Neural cell (in vitro differentiated cells): ENCODE data around the gene EPHA4. TPM values are rescaled to one million over a fixed set of nuclear protein-coding genes. Genes with fewer than 3 reads are reported as not detected.

ENCODE experiments used
- H2AFZ ChIP-seq: fragments of 200-600, 300-800 bp; sonication (generic), shearing (Covaris generic); 2 replicates; pipeline ENCODE4 v1.6.0; 2014; ENCODE audit warnings: low read depth, mild to moderate bottlenecking, antibody characterized with exemption, low read length, moderate library complexity
- H3F3A ChIP-seq: fragments of 200-600 bp; shearing (Covaris generic); 2 replicates; pipeline ENCODE4 v1.6.1; 2016; ENCODE audit warnings: mild to moderate bottlenecking, moderate library complexity, mixed read lengths, antibody characterized with exemption, low read length; ENCODE audit not compliant: insufficient read depth, poor library complexity, severe bottlenecking
- H3K27ac ChIP-seq: fragments of 200-600, 300-800 bp; sonication (generic), shearing (Covaris generic); 2 replicates; pipeline ENCODE4 v1.5.1; 2014; ENCODE audit warnings: mild to moderate bottlenecking, low read length, moderate library complexity
- H3K27me3 ChIP-seq: fragments of 300-800, 200-600 bp; sonication (generic), shearing (Covaris generic); 2 replicates; pipeline ENCODE4 v1.6.0; 2014; ENCODE audit warnings: mild to moderate bottlenecking, low read depth, low read length, moderate library complexity; ENCODE audit not compliant: insufficient read depth
- H3K36me3 ChIP-seq: fragments of 300-800, 200-600 bp; sonication (generic), shearing (Covaris generic); 2 replicates; pipeline ENCODE4 v1.5.1; 2014; ENCODE audit warnings: mild to moderate bottlenecking, antibody characterized with exemption, low read length, moderate library complexity; ENCODE audit not compliant: insufficient read depth
- H3K4me2 ChIP-seq: fragments of 300-800, 200-600 bp; sonication (generic), shearing (Covaris generic); 2 replicates; pipeline ENCODE4 v1.6.0; 2014; ENCODE audit warnings: mild to moderate bottlenecking, low read length
- H3K4me3 ChIP-seq: fragments of 300-800, 200-600 bp; sonication (generic), shearing (Covaris generic); 2 replicates; pipeline ENCODE4 v1.5.1; 2014; ENCODE audit warnings: mild to moderate bottlenecking, low read length, moderate library complexity
- H3K79me2 ChIP-seq: fragments of 200-600 bp; shearing (Covaris generic); replicated peaks from 2 replicates; pipeline ENCODE4 v1.6.0; 2014; ENCODE audit warnings: mild to moderate bottlenecking, low read length, moderate library complexity; ENCODE audit not compliant: insufficient read depth
- H3K9ac ChIP-seq: fragments of 300-800, 200-600 bp; sonication (generic), shearing (Covaris generic); 2 replicates; pipeline ENCODE4 v1.6.1; 2016; ENCODE audit warnings: mild to moderate bottlenecking, low read length, mixed read lengths
- H3K9me2 ChIP-seq: fragments of 200-600 bp; shearing (Covaris generic); 2 replicates; pipeline ENCODE4 v1.6.1; 2016; ENCODE audit warnings: mild to moderate bottlenecking, low read length, mixed read lengths; ENCODE audit not compliant: insufficient read depth
- H3K9me3 ChIP-seq: fragments of 200-600, 300-800 bp; sonication (generic), shearing (Covaris generic); 2 replicates; pipeline ENCODE4 v1.6.1; 2016; ENCODE audit warnings: mild to moderate bottlenecking, mixed run types, low read length, moderate library complexity, mixed read lengths
- H4K20me1 ChIP-seq: fragments of 200-600 bp; shearing (Covaris generic); 2 replicates; pipeline ENCODE4 v1.6.1; 2016; ENCODE audit warnings: mild to moderate bottlenecking, mixed run types; ENCODE audit not compliant: insufficient read depth
- CTCF ChIP-seq: fragments of 450-650 bp; IDR thresholded peaks from 2 replicates; pipeline ENCODE4 v1.5.1; 2014; ENCODE audit warnings: antibody characterized with exemption, mild to moderate bottlenecking, moderate library complexity; ENCODE audit not compliant: poor library complexity, severe bottlenecking
- EP300 ChIP-seq: fragments of 450-650 bp; conservative IDR thresholded peaks from 2 replicates; pipeline ENCODE4 v1.6.1; 2014; ENCODE audit warnings: antibody characterized with exemption, mild to moderate bottlenecking, moderate library complexity; ENCODE audit not compliant: poor library complexity, severe bottlenecking
- EZH2 ChIP-seq: fragments of 200-600, 300-800 bp; shearing (Covaris generic), sonication (generic); IDR thresholded peaks from 2 replicates; pipeline ENCODE4 v1.6.1; 2014; ENCODE audit warnings: antibody characterized with exemption, low read length, borderline replicate concordance, mild to moderate bottlenecking; ENCODE audit not compliant: insufficient read depth, poor library complexity, severe bottlenecking
- MXI1 ChIP-seq: fragments of 450-650 bp; conservative IDR thresholded peaks from 2 replicates; pipeline ENCODE4 v1.6.1; 2014; ENCODE audit warnings: antibody characterized with exemption, mild to moderate bottlenecking; ENCODE audit not compliant: poor library complexity, severe bottlenecking
- POLR2AphosphoS5 ChIP-seq: IDR thresholded peaks from 2 replicates; pipeline ENCODE4 v1.6.1; 2012
- RAD21 ChIP-seq: fragments of 450-650 bp; conservative IDR thresholded peaks from 2 replicates; pipeline ENCODE4 v1.6.1; 2014; ENCODE audit warnings: antibody characterized with exemption, mild to moderate bottlenecking, moderate library complexity
- REST ChIP-seq: IDR thresholded peaks from 2 replicates; pipeline ENCODE4 v1.6.1; 2012; ENCODE audit warnings: borderline replicate concordance
- SMC3 ChIP-seq: fragments of 450-650 bp; conservative IDR thresholded peaks from 2 replicates; pipeline ENCODE4 v1.6.1; 2014; ENCODE audit warnings: antibody characterized with exemption, mild to moderate bottlenecking, moderate library complexity; ENCODE audit not compliant: poor library complexity
- TAF1 ChIP-seq: IDR thresholded peaks from 2 replicates; pipeline ENCODE4 v1.6.1; 2012; ENCODE audit warnings: low read depth
- polyA plus RNA-seq: library from polyadenylated mRNA; depleted of rRNA; stranded (reverse); fragments of >200 nt; gene quantifications from 2 replicates; pipeline ENCODE4 v1.2.3, GENCODE V29; 2014

The EPHA4 gene
- polyA plus RNA-seq, 1 donor from 2014 or later: 71.1 TPM

- no peak for TF ChIP-seq POLR2AphosphoS5
- no peak for TF ChIP-seq EP300
- TF ChIP-seq EZH2: no peak
- no peak for TF ChIP-seq RAD21
- TF ChIP-seq SMC3: no peak
- TF ChIP-seq CTCF: no peak
- no peak for TF ChIP-seq REST
- TF ChIP-seq MXI1: no peak
- no peak for TF ChIP-seq TAF1
- peaks cover 46% of the 10 kb centered on the region for H3K79me2 ChIP-seq
- no peak overlapping the region for H3K9ac ChIP-seq
These were observed 79.5 kb downstream of the EPHA4 start for GRCh38 chr2:221492636-221493035.

GRCh38 chr2:221490506-221491060 lies 81.5 kb downstream of the EPHA4 start:
- Histone ChIP-seq H3K79me2 (peaks cover 63% of the 10 kb centered on the region), H3K9me3 (no peaks in the 10 kb centered on the region), H3K9ac (no peak overlapping the region), H3K9me2 (no peaks in the 10 kb centered on the region), H3K27ac (no peak overlapping the region), H3K36me3 (no peaks in the 10 kb centered on the region), H3K4me3 (no peak overlapping the region), H3F3A (no peaks in the 10 kb centered on the region), H3K4me2 (no peak overlapping the region), H3K27me3 (no peaks in the 10 kb centered on the region), H4K20me1 (no peaks in the 10 kb centered on the region), H2AFZ (no peak overlapping the region)
- TF ChIP-seq TAF1 (no peak), RAD21 (no peak), REST (no peak), POLR2AphosphoS5 (no peak), EZH2 (no peak), EP300 (no peak)

More at GRCh38 chr2:221492636-221493035, 79.5 kb downstream of the EPHA4 start:
- Histone ChIP-seq H3K27ac (no peak overlapping the region), H4K20me1 (no peaks in the 10 kb centered on the region), H3K9me2 (no peaks in the 10 kb centered on the region), H3K4me3 (no peak overlapping the region), H3K9me3 (no peaks in the 10 kb centered on the region), H3K4me2 (no peak overlapping the region), H3F3A (no peaks in the 10 kb centered on the region), H3K36me3 (no peaks in the 10 kb centered on the region), H2AFZ (no peak overlapping the region), H3K27me3 (no peaks in the 10 kb centered on the region)
